HepG2 (cell line): Measurements from ENCODE around the gene HID1. TPM values are rescaled to one million over a fixed set of nuclear protein-coding genes. Genes with fewer than 3 reads are reported as not detected.

Experiments
- ATAC-seq: fragments of 200-7000 bp; cut with Tn5 transposase; 3 replicates; pipeline ENCODE4 v1.9.1; 2020; ENCODE audit warnings: mild to moderate bottlenecking, moderate library complexity
- BruUV-seq: library from RNA; stranded (reverse); fragments of 400-500 nt; replicated peaks from 2 replicates; lab custom pipeline; 2021; lab: Mats Ljungman, UMichigan
- CTCF ChIA-PET: fragments of 300-600 bp; formaldehyde crosslinking; extraction: SDS; loops from one replicate; lab custom pipeline; 2021; ENCODE audit warnings: low total read pairs, inconsistent platforms, low intra/inter-chr PET ratio; lab: Yijun Ruan, JAX
- POLR2A ChIA-PET: fragments of 350-600 bp; sonication (Branson Sonifier 250); formaldehyde crosslinking; loops from one replicate; lab custom pipeline; 2020; ENCODE audit warnings: antibody characterized with exemption, inconsistent platforms; lab: Yijun Ruan, JAX
- DNase-seq: peaks from one replicate; pipeline ENCODE4 v3.0.0-alpha.2; 2015; ENCODE audit warnings: low spot score
- FAIRE-seq: peaks from 3 replicates; lab custom pipeline; 2011; peaks lifted over from hg19 to GRCh38; lab: Jason Lieb, UNC
- H2AFZ ChIP-seq: one replicate; pipeline ENCODE4 v1.6.1; 2011; ENCODE audit warnings: low read length, inconsistent platforms
- H3K27ac ChIP-seq: fragments of 300-600 bp; 3 replicates; pipeline ENCODE4 v1.8.0; 2011; ENCODE audit warnings: mixed run types, mild to moderate bottlenecking, mixed read lengths, low read length, inconsistent platforms; ENCODE audit not compliant: insufficient read depth; ENCODE audit errors: extremely low read length
- H3K27me3 ChIP-seq, 2 experiments: fragments of 200-600 bp in 1 of 2; 2 replicates in 1 of 2; 3 replicates in 1 of 2; pipeline versions ENCODE4 v1.6.0 to v1.8.0; 2011; ENCODE audit warnings: low read length in 2 of 2, mild to moderate bottlenecking in 2 of 2, moderate library complexity in 2 of 2, inconsistent platforms in 1 of 2; ENCODE audit not compliant: insufficient read depth in 2 of 2, control insufficient read depth in 1 of 2
- H3K36me3 ChIP-seq, 2 experiments: fragments of 200-600 bp in 1 of 2; replicated peaks in 1 of 2; 2 replicates in 1 of 2; 3 replicates in 1 of 2; pipeline versions ENCODE4 v1.5.1 to v1.8.0; 2011; ENCODE audit warnings: low read length in 2 of 2, inconsistent platforms in 1 of 2; ENCODE audit not compliant: insufficient read depth in 2 of 2, control insufficient read depth in 1 of 2
- H3K4me1 ChIP-seq: 2 replicates; pipeline ENCODE4 v1.5.1; 2012; ENCODE audit warnings: low read length, inconsistent platforms; ENCODE audit not compliant: insufficient read depth
- H3K4me2 ChIP-seq: 2 replicates; pipeline ENCODE4 v1.6.0; 2011; ENCODE audit warnings: low read depth, low read length, inconsistent platforms
- H3K4me3 ChIP-seq, 3 experiments: fragments of 200-600 bp in 1 of 3; sonication (generic), shearing (Covaris generic) in 1 of 3; replicated peaks in 1 of 3; 2 replicates each; pipeline ENCODE4 v1.5.1; 2011 to 2016; ENCODE audit warnings: low read length in 3 of 3, inconsistent platforms in 2 of 3, low read depth in 2 of 3, mild to moderate bottlenecking in 2 of 3, control low read depth in 1 of 3, mixed read lengths in 1 of 3; ENCODE audit not compliant: insufficient read depth in 1 of 3
- H3K79me2 ChIP-seq: one replicate; pipeline ENCODE4 v1.6.1; 2011; ENCODE audit warnings: low read length, inconsistent platforms; ENCODE audit not compliant: insufficient read depth
- H3K9ac ChIP-seq: 2 replicates; pipeline ENCODE4 v1.6.0; 2011; ENCODE audit warnings: mild to moderate bottlenecking, low read depth, low read length, inconsistent platforms; ENCODE audit not compliant: insufficient read depth
- H3K9me3 ChIP-seq: 2 replicates; pipeline ENCODE4 v1.5.1; 2012; ENCODE audit warnings: mild to moderate bottlenecking, low read length
- H4K20me1 ChIP-seq: 2 replicates; pipeline ENCODE4 v1.6.0; 2011; ENCODE audit warnings: inconsistent platforms, mild to moderate bottlenecking, low read length, moderate library complexity; ENCODE audit not compliant: insufficient read depth
- MLX ChIP-seq: IDR thresholded peaks from 2 replicates; pipeline ENCODE4 v1.6.1; 2016
- MNT ChIP-seq: fragments of 450-650 bp; IDR thresholded peaks from 2 replicates; pipeline ENCODE4 v1.6.1; 2016
- USF2 ChIP-seq, 2 experiments: sonication (generic) in 1 of 2; formaldehyde crosslinking in 1 of 2; IDR thresholded peaks; 2 replicates each; pipeline versions ENCODE4 v1.5.1 to v1.6.1; 2011 to 2020; ENCODE audit warnings: borderline replicate concordance in 1 of 2, low read depth in 1 of 2, low read length in 1 of 2, mild to moderate bottlenecking in 1 of 2, missing genetic modification reagents in 1 of 2, moderate library complexity in 1 of 2
- ZNF451 ChIP-seq: sonication (generic); formaldehyde crosslinking; IDR thresholded peaks from 2 replicates; pipeline ENCODE4 v1.5.0; 2020; ENCODE audit warnings: mild to moderate bottlenecking, missing genetic modification reagents
- ZNF678 ChIP-seq: sonication (generic); formaldehyde crosslinking; IDR thresholded peaks from 2 replicates; pipeline ENCODE4 v1.4.0; 2020; ENCODE audit warnings: mild to moderate bottlenecking, missing genetic modification reagents
- ZNF780A ChIP-seq: sonication (generic); formaldehyde crosslinking; IDR thresholded peaks from 2 replicates; pipeline ENCODE4 v1.8.0; 2022; ENCODE audit warnings: mild to moderate bottlenecking, missing genetic modification reagents, moderate library complexity
- WGBS: methylation state at CpG from one replicate; pipeline ENCODE4 v1.1.6; 2017; ENCODE audit warnings: low lambda C conversion rate; 5-methylcytosine and 5-hydroxymethylcytosine counted together
- in situ Hi-C: cut with HindIII; loops from 2 replicates; pipeline ENCODE4 v1.10.0; 2017; ENCODE audit warnings: low pct_unique_long_range_greater_than_20kb; ENCODE audit not compliant: extremely low pct_ligation_motif_present
- intact Hi-C: fragments of 100-400 bp; cut with micrococcal nuclease; formaldehyde crosslinking; loops from one replicate; pipeline ENCODE4 v1.10.0; 2022; ENCODE audit not compliant: unreplicated experiment
- polyA plus RNA-seq, 8 experiments: library from polyadenylated mRNA; depleted of rRNA in 3 of 8; stranded (reverse) in 7 of 8; unstranded in 1 of 8; fragments of >200 nt; fragmentation: Illumina TruSeq in 4 of 8; extraction: Trizol in 4 of 8; gene quantifications; 2 replicates each; pipeline versions ENCODE4 v1.2.1 to v1.2.3, GENCODE V29; 2011 to 2016; ENCODE audit warnings: low read depth in 4 of 8, missing spikeins in 1 of 8, mixed read lengths in 1 of 8; ENCODE audit not compliant: insufficient read depth in 1 of 8
- total RNA-seq, 5 experiments: library from RNA; depleted of rRNA; stranded (reverse); fragments of >200 nt; fragmentation: Illumina TruSeq; extraction: Trizol; gene quantifications; 2 replicates each; pipeline ENCODE4 v1.2.3, GENCODE V29; 2016; ENCODE audit warnings: low read depth in 1 of 5

The HID1 gene
- total and polyA plus RNA-seq, 2 of the 13 experiments (the other 11 are each of a cell fraction or from before 2014, with no cell fraction given): 2.1 to 10.6 TPM

GRCh38 chr17:74964988-74965622 lies 7.5 kb downstream of the HID1 start:
- no peak for DNase-seq
- in situ Hi-C loops: loop anchor here (5.0 to 10.0 kb wide), 2 partner anchors 42 to 450 kb away; no protein-coding TSS in a partner anchor
- no peak overlapping the region for H3K4me3 ChIP-seq
- FAIRE-seq: no peak
- H3K4me2 ChIP-seq: no peak overlapping the region
- TF ChIP-seq MLX (CRISPR knock-in tag) (no peak), USF2 (IDR thresholded peaks at IDR 0.05; ENCODE audit: low read depth, low read length) (0 out of 2 replicates have a peak, but pooled peaks have one; percentile 2), USF2 (CRISPR knock-in tag; IDR thresholded peaks at IDR 0.05; ENCODE audit: borderline replicate concordance) (no peak), ZNF780A (CRISPR knock-in tag) (no peak), ZNF451 (CRISPR knock-in tag) (no peak), MNT (peak; percentile 95), ZNF678 (no peak)
- no peak overlapping the region for H2AFZ ChIP-seq
- ChIA-PET POLR2A (interaction anchor here (5.2 kb wide), 1 partner anchor 46 kb away, joined by 94 read pairs; the partner anchor contains the start of gene MRPL58), CTCF (no interaction called here)
- H3K9me3 ChIP-seq: no peaks in the 10 kb centered on the region
- H4K20me1 ChIP-seq: no peaks in the 10 kb centered on the region
- H3K27ac ChIP-seq: no peak overlapping the region
- 42% methylated on average over 14 of the region's 14 CpGs for WGBS
- no peaks in the 10 kb centered on the region for H3K36me3 ChIP-seq
- no peak for ATAC-seq
- intact Hi-C loops: loop anchor here (5.0 kb wide), 1 partner anchor 173 kb away; no protein-coding TSS in a partner anchor
- no TSS peak for BruUV-seq
- peaks cover 17% of the 10 kb centered on the region for H3K4me1 ChIP-seq
- H3K9ac ChIP-seq: no peak overlapping the region
- no peaks in the 10 kb centered on the region for H3K79me2 ChIP-seq
- peaks cover under 1 to 3% of the 10 kb centered on the region in 2 experiments; a peak in 4 of 5 replicates for H3K27me3 ChIP-seq
